Measurements from ENCODE around the gene PLCL2.

The PLCL2 gene

GRCh38 chr3:16864610-16865313, 20.0 kb upstream of the PLCL2 start:
- Histone ChIP-seq H3K27me3 (ENCODE audit: insufficient read depth, low read length) (no peaks in the 10 kb centered on the region), H3K79me2 (ENCODE audit: insufficient read depth, low read length) (no peaks in the 10 kb centered on the region), H3F3A (ENCODE audit: insufficient read depth, low read length) (no peaks in the 10 kb centered on the region), H3K9me2 (ENCODE audit: low read depth, low read length) (no peaks in the 10 kb centered on the region), H3K4me3 (ENCODE audit: low read depth, low read length, poor library complexity, severe bottlenecking) (no peak overlapping the region), H4K20me1 (ENCODE audit: insufficient read depth, low read length) (no peaks in the 10 kb centered on the region), H3K36me3 (ENCODE audit: insufficient read depth, low read length) (no peaks in the 10 kb centered on the region), H3K4me1 (ENCODE audit: insufficient read depth, low read length, severe bottlenecking) (peaks cover 36% of the 10 kb centered on the region), H3K27ac (ENCODE audit: low read depth, low read length, poor library complexity, severe bottlenecking) (no peak overlapping the region), H2AFZ (ENCODE audit: low read length) (no peak overlapping the region), H3K9ac (ENCODE audit: low read length) (no peak overlapping the region), H3K4me2 (ENCODE audit: low read length) (no peak overlapping the region), H3K9me3 (ENCODE audit: low read length) (no peaks in the 10 kb centered on the region)
- TF ChIP-seq CTCF (IDR thresholded peaks at IDR 0.05; ENCODE audit: low read length) (no peak), EZH2 (IDR thresholded peaks at IDR 0.05; ENCODE audit: borderline replicate concordance, low read length) (no peak)

GRCh38 chr3:16865335-16865734, 19.4 kb upstream of the PLCL2 start:
- Histone ChIP-seq H3K4me2 (ENCODE audit: low read length) (no peak overlapping the region), H3K9ac (ENCODE audit: low read length) (no peak overlapping the region), H2AFZ (ENCODE audit: low read length) (no peak overlapping the region), H3K4me3 (ENCODE audit: low read depth, low read length, poor library complexity, severe bottlenecking) (no peak overlapping the region), H3K27ac (ENCODE audit: low read depth, low read length, poor library complexity, severe bottlenecking) (no peak overlapping the region), H3K9me2 (ENCODE audit: low read depth, low read length) (no peaks in the 10 kb centered on the region), H3K79me2 (ENCODE audit: insufficient read depth, low read length) (no peaks in the 10 kb centered on the region), H3K36me3 (ENCODE audit: insufficient read depth, low read length) (no peaks in the 10 kb centered on the region), H3K4me1 (ENCODE audit: insufficient read depth, low read length, severe bottlenecking) (peaks cover 41% of the 10 kb centered on the region), H4K20me1 (ENCODE audit: insufficient read depth, low read length) (no peaks in the 10 kb centered on the region), H3K27me3 (ENCODE audit: insufficient read depth, low read length) (no peaks in the 10 kb centered on the region), H3K9me3 (ENCODE audit: low read length) (no peaks in the 10 kb centered on the region), H3F3A (ENCODE audit: insufficient read depth, low read length) (no peaks in the 10 kb centered on the region)
- TF ChIP-seq CTCF (IDR thresholded peaks at IDR 0.05; ENCODE audit: low read length) (no peak), EZH2 (IDR thresholded peaks at IDR 0.05; ENCODE audit: borderline replicate concordance, low read length) (no peak)

GRCh38 chr3:16866571-16866970, 18.2 kb upstream of the PLCL2 start:
- H2AFZ ChIP-seq (ENCODE audit: low read length): no peak overlapping the region
- no peaks in the 10 kb centered on the region for H3K36me3 ChIP-seq (ENCODE audit: insufficient read depth, low read length)
- no peaks in the 10 kb centered on the region for H3K9me2 ChIP-seq (ENCODE audit: low read depth, low read length)
- no peaks in the 10 kb centered on the region for H4K20me1 ChIP-seq (ENCODE audit: insufficient read depth, low read length)
- H3K4me2 ChIP-seq (ENCODE audit: low read length): no peak overlapping the region
- H3K4me1 ChIP-seq (ENCODE audit: insufficient read depth, low read length, severe bottlenecking): peaks cover 41% of the 10 kb centered on the region
- H3K27ac ChIP-seq (ENCODE audit: low read depth, low read length, poor library complexity, severe bottlenecking): peak overlapping the region; percentile 64
- no peaks in the 10 kb centered on the region for H3F3A ChIP-seq (ENCODE audit: insufficient read depth, low read length)
- H3K79me2 ChIP-seq (ENCODE audit: insufficient read depth, low read length): no peaks in the 10 kb centered on the region
- no peak for TF ChIP-seq CTCF (IDR thresholded peaks at IDR 0.05; ENCODE audit: low read length)
- TF ChIP-seq EZH2 (IDR thresholded peaks at IDR 0.05; ENCODE audit: borderline replicate concordance, low read length): no peak
- H3K9me3 ChIP-seq (ENCODE audit: low read length): no peaks in the 10 kb centered on the region
- H3K9ac ChIP-seq (ENCODE audit: low read length): no peak overlapping the region
- no peaks in the 10 kb centered on the region for H3K27me3 ChIP-seq (ENCODE audit: insufficient read depth, low read length)
- no peak overlapping the region for H3K4me3 ChIP-seq (ENCODE audit: low read depth, low read length, poor library complexity, severe bottlenecking)

Data from OCI-LY1 (cell line).